DMS153 treated with DMSO at 0.1 percent for 48 hours (cell line): ENCODE data around the gene EFCAB14.
A peak's percentile ranks its signal among the peaks of the same experiment; 100 is the strongest.
"Not testable (repeated sequence)": the region's sequence is repeated elsewhere in the genome, so short reads cannot be mapped to it uniquely, and the experiment has no call there.

Experiments
- DNase-seq: peaks from one replicate; lab custom pipeline; 2025; ENCODE audit not compliant: unreplicated experiment; lab: John Stamatoyannopoulos, UW

EFCAB14 gene

DNA sequence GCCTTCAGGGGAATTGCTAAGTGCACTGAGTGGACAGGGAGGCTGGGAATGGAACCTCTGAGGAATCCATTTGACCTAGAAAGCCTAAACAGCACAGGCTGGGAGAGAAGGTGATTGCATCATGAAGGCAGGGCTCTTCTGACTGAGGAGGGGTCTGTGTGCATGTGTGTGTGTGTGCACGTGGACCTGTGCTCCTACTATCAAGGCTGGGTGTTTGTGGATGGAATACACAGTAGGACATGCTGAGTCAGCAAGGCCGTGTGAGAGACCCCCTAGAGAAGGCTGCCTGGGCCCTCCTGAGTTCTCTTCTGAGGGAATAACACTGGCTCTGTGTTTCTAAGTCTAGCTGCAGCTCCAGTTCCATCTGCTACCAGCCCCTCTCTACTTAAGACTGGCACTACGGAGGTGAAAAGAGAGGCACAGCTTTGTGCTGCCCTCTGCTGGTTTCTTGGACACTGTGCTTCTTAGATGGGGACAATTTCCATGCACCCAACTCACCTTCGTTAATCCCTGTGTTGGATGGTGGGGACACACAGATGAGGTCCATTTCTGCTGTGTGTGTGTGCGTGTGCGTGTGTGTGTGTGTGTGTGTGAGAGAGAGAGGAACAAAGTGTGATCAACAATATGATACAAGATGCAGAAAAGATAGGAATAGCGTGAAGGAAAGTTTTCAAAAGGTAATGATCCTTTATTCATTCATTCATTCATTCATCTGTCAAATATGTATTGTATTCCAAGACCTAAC, 6.2 kb upstream of the EFCAB14 start:
- peak; percentile 85 for DNase-seq

DNA sequence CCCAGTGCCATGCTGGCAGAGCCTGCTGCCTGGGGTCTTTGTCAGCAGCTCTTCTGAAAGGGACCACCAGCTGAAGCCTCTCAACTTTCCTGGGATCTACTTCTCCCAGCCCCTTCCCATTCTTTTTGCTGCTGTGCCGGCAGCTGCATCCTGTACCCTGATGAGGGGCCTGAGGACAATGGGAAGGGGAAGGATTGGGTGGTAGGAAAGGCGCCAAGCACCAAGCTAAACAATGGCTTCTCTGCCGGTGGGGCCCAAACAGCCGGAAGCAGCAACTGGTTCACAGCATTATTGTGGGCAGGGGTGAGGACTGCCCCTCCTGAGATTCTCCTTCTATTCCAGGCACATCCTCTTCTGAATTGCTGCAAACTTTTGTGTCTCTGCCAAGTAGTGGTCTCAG, 5.0 kb upstream of the EFCAB14 start:
- no peak for DNase-seq

GRCh38 chr1:46721686-46722205, 2.8 kb upstream of the EFCAB14 start:
- no peak for DNase-seq

- DNase-seq = no peak
Measured at GRCh38 chr1:46721204-46721603, 2.3 kb upstream of the EFCAB14 start.

DNA sequence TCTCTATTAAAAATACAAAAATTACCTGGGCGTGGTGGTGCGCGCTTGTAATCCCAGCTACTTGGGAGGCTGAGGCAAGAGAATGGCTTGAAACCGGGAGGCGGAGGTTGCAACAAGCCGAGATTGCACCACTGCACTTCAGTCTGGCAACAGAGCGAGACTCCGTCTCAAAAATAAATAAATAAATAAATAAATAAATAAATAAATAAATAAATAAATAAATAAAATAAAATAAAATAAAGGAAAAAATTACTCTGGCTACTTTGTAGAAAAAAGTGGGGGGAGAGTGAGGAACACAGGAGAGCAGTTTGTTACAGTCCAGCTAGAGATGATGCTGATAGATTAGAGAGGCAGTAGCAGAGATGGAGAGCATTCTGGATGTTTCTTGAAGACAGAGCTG, 1.4 kb upstream of the EFCAB14 start:
- DNase-seq = not testable (repeated sequence)

- DNase-seq = peak; percentile 72
Measured at GRCh38 chr1:46719689-46720088, 775 bp upstream of the EFCAB14 start.

DNA sequence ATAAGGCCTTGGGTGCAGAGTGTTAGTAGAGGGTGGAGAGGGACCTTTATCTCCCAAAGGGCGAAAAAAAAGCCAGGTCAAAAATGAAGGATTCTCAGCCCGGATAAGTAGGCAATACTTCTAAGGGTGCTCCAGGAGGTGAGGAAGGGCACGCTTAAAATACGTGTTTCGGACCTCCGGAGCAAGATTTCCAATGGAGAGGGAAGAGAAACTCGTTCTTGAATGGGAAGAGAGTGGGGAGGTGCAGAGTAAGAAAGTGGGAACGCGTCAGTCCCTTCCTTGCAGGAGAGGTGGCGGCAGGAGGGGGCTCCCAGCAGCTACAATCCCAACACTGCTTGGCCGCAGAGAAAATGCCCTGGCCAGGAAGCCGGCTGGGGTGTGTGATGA, 581 bp downstream of the EFCAB14 start:
- DNase-seq = no peak

GRCh38 chr1:46717654-46718053, 1.3 kb downstream of the EFCAB14 start:
- no peak for DNase-seq

DNA sequence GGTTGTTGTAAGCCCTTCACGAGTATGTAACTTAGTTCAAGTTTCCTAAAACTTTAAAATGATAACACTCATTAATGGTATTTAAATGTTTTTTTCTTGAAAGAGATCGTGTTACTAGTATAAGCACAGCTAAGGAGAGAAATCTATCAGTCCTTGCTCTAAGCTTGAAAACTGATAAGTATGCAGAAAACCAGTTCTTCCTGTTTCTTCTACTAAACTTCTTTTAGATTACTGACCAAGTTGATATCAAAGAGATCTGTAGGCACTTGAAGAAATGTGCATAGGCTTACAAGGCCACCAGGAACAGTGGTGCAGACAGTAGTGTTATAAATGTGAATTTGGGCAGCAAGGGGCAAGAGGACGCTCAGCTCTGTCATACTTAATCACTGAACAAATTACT, 3.9 kb downstream of the EFCAB14 start:
- DNase-seq = no peak

DNA sequence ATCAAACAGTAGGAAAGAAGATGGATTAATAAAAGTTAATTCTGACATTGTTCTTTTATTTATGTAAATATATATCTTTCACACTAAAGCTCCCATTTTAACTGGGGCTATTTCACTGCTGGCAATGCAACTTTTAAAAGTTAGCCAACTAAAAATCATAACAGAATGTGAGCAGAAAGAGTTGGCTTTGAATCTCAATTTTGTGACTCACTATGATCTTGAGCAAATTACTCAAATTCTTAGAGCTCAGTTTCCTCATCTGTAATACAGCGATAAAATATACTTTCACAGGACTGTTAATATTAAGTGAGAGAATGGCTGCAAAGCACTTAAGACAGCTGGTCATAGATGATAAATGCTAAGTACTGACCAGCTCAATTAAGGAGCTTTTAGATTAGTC, 10.8 kb downstream of the EFCAB14 start:
- DNase-seq = no peak

DNA sequence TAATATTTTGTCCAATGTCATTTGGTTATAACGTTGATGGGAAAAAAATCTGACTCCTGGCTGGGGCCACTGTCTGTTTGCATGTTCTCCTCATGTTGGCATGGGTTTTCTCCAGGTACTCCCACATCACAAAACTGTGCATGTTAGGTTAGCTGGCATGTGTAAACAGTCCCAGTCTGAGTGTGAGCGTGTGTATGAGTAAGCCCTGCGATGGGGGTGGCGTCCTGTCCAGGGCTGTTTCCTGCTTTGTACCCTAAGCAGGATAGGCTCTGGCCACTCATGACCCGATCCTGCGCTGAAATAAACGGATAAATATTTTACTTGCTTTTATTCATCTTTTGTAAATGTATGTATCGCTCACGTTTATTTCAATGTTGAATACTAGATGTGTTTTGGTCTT, 13.5 kb downstream of the EFCAB14 start:
- no peak for DNase-seq

DNA sequence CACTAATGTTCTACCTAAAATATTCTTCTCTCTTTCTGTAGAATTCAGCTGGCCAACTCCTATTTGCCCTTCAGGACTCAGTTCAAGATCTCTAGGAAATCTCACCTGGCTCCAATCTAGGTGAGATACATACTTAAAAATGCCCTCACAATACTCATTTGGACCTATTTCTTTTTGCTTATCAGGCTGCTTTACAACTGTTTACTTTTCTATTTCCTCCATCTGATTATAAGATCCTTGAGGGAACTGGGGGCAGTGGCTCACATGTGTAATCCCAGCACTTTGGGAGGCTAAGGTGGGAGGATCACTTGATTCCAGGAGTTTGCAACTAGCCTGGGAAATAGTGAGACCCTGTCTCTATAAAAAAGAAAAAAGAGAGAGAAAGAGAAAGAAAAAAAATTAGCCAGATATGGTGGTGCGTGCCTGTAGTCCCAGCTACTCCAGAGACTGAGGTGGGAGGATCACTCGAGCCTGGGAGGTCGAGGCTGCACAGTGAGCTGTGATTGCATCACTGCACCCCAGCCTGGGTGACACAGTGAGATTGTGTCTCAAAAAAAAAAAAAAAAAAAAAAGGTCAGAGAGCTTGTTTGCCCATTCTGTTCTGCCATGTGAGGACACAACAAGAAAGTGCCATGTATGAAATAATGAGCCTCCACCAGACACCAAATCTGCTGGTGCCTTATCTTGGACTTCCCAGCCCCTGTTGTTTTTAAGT, 14.8 kb downstream of the EFCAB14 start:
- DNase-seq = no peak

GRCh38 chr1:46699666-46700065, 19.2 kb downstream of the EFCAB14 start:
- no peak for DNase-seq

DNA sequence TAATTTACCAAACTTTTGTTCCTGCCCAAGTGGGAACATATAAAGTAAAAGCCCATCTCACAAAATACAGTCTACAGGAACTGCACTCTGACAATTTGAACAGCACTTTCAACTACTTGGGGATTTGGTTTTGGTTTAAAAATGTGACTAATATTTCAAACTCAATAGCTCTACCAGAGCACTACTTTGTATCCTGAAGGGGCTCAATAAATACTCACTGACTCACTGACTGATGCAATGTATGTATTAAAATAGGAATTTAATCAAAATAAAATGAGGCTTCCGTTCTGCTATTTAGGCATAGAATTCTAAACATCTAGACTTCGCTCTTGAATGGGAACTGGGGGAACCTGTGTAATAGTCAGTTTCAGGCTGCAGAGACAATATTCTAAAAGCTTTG, 21.9 kb downstream of the EFCAB14 start:
- no peak for DNase-seq

- DNase-seq = not testable (repeated sequence)
Measured at GRCh38 chr1:46694676-46695075, 24.2 kb downstream of the EFCAB14 start.

GRCh38 chr1:46692811-46693770, 25.8 kb downstream of the EFCAB14 start:
- no peak for DNase-seq

- no peak for DNase-seq
Measured at GRCh38 chr1:46691997-46692790, 26.7 kb downstream of the EFCAB14 start.

DNA sequence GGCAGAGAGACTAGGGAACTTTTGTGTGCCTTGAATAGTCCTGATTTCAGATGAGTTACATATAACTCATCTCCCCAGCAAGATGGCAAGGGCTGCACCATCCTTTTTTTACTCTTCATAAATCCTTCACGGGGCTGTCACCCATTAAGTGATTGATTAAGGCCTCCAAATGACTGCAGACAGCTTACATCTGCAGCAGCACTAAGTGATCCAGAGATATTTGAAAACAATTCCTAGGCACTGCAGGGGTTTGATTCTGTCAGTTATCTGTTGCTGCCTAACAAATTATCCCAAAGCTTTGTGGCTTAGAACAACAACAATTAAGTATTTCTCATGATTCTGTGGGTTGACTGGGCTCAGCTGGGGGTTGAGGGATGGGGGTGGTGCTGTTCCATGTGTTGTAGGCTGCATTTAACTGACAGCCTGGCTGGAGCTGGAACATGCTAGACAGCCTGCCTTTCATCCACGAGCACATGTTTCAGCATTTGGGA, 27.9 kb downstream of the EFCAB14 start:
- no peak for DNase-seq

DNA sequence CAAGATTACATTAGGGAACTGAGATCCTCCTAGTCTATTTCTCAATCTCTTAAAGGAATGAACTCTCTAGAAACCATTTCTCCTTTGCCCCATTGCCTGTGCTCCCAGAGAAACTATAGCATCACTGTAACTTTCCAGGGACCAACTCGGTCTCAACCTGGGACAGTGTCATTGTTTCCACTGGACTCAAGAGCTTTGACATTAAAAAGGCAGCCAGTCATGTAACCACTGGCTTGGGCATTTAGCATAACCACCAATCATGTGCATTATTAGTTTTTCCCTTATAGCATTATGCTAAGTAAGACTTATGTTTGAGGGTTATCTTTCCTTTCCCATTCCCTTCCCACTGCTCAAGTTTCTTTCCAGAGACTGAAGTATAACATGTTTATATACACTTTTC, 29.0 kb downstream of the EFCAB14 start:
- DNase-seq = no peak

DNA sequence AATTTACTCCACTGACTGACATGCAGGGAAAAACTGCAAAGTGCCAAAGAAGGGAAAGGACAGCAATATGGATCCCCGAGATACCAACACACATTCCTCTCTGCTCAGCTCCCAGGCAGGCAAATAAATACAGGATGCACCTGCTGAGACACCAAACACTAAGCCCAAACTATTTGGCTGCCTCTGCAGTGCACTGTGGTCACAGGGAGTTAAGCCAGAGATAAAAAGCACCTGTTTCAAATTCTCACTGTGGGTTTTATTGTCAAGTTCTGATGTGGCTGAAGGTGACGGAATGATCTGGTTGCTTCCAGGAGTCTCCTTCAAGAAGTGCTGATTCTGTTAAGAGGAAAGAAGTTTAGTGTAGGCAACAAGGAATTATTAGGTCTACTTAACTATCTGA, 29.6 kb downstream of the EFCAB14 start:
- no peak for DNase-seq
